ENCODE results near the gene TAF1A. TPM values are rescaled to one million over a fixed set of nuclear protein-coding genes. Genes with fewer than 3 reads are reported as not detected.

The TAF1A gene
- total and polyA plus RNA-seq, 10 donors = 4.0 to 14.9 (median 10.8) TPM

DNA sequence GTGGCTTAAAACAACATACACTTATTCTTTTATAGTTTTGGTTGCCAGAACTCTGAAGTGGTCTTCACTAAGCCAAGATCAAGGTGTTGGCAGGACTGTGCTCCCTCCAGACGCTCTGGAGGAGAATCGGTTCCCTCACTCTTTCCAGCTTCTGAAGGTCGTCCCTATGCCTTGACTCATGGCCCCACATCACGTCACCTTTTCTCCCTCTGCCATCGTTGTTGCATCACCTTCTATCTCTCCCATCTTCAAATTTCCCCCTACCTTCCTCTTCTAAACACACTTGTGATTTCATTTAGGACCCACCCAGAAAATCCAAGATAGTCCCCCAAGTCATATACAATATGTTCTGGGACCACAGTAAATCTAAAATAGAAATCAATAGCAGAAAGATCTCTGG lies 54.3 kb downstream of the TAF1A start:
- Histone ChIP-seq H3K27ac (no peak overlapping the region), H3K4me1 (no peaks in the 10 kb centered on the region), H3K4me3 (no peak overlapping the region), H3K27me3 (replicated peaks in 1 of 7) (no peaks in the 10 kb centered on the region), H3K9me3 (no peaks in the 10 kb centered on the region), H3K36me3 (no peaks in the 10 kb centered on the region)
- no peak for DNase-seq
- 85 to 96% (median 89%) methylated on average over 5 of the region's 5 CpGs for WGBS, 5 donors
- TF ChIP-seq POLR2A (IDR thresholded peaks at IDR 0.05) (no peak), POLR2AphosphoS5 (IDR thresholded peaks at IDR 0.05) (no peak)
- TF ChIP-seq, protein P1, sequence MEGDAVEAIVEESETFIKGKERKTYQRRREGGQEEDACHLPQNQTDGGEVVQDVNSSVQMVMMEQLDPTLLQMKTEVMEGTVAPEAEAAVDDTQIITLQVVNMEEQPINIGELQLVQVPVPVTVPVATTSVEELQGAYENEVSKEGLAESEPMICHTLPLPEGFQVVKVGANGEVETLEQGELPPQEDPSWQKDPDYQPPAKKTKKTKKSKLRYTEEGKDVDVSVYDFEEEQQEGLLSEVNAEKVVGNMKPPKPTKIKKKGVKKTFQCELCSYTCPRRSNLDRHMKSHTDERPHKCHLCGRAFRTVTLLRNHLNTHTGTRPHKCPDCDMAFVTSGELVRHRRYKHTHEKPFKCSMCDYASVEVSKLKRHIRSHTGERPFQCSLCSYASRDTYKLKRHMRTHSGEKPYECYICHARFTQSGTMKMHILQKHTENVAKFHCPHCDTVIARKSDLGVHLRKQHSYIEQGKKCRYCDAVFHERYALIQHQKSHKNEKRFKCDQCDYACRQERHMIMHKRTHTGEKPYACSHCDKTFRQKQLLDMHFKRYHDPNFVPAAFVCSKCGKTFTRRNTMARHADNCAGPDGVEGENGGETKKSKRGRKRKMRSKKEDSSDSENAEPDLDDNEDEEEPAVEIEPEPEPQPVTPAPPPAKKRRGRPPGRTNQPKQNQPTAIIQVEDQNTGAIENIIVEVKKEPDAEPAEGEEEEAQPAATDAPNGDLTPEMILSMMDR (IDR thresholded peaks at IDR 0.05 in 8 of 11, conservative IDR thresholded peaks at IDR 0.05 in 3 of 11) = no peak
- intact Hi-C loops (cut with DNase I; ENCODE audit: low total_unique reads) = no loop called here

DNA sequence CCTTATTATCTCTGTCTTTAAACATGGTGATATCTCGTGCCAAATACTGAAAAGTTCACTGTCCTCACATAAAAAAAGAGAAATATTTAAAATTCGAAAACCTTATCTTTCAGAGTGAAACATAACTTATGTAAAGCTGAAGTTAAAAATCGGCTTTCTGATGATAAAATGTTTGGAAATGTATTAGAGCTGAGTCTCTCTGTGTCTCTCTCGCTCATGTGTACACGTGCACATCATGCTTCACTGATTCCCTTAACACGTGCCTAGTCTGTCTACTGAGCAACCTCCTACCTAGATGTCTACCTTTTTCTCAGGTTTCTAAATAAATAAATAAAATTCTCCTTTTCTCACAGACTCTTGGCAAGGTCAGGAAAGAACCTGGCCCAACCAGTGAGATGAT lies 58.9 kb downstream of the TAF1A start:
- no peaks in the 10 kb centered on the region for H3K27me3 ChIP-seq (replicated peaks in 1 of 7)
- no peaks in the 10 kb centered on the region for H3K4me1 ChIP-seq
- TF ChIP-seq, protein P1 (IDR thresholded peaks at IDR 0.05 in 8 of 11, conservative IDR thresholded peaks at IDR 0.05 in 3 of 11) = no peak
- no peak for TF ChIP-seq POLR2A (IDR thresholded peaks at IDR 0.05)
- TF ChIP-seq POLR2AphosphoS5 (IDR thresholded peaks at IDR 0.05) = no peak
- no peak for DNase-seq
- H3K9me3 ChIP-seq = no peaks in the 10 kb centered on the region
- WGBS, 5 donors = 70 to 92% (median 77%) methylated on average over 6 of the region's 6 CpGs
- H3K36me3 ChIP-seq = no peaks in the 10 kb centered on the region
- H3K27ac ChIP-seq = no peak overlapping the region
- no peak overlapping the region for H3K4me3 ChIP-seq
- intact Hi-C loops (cut with DNase I; ENCODE audit: low total_unique reads) = no loop called here

DNA sequence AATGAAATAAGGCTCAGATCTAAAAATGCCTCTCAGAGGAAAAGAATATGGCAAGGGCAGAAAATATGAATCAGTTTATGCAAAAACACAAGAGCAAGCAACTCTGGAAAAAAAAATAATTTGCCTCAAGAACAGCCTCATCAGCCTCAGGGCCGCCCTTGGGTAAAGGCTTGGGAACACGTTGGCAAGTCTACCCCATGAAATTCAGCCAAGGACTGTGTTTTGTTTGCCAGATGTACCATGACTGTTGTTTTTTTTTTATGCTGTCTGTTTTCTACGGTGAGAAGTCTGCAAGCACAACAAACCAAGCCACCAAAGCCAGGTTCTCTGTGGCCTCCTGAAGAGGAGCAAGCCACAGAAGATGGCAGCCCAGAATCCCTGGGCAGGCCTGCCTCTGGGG lies 59.8 kb downstream of the TAF1A start:
- no peak for DNase-seq
- intact Hi-C loops (cut with DNase I; ENCODE audit: low total_unique reads) = no loop called here
- H3K27me3 ChIP-seq (replicated peaks in 1 of 7) = peaks cover 0 to 5% (median 0%) of the 10 kb centered on the region in 7 donors
- TF ChIP-seq, protein P1 (IDR thresholded peaks at IDR 0.05 in 8 of 11, conservative IDR thresholded peaks at IDR 0.05 in 3 of 11) = no peak
- TF ChIP-seq POLR2AphosphoS5 (IDR thresholded peaks at IDR 0.05) = no peak
- no peak for TF ChIP-seq POLR2A (IDR thresholded peaks at IDR 0.05)
- H3K27ac ChIP-seq = no peak overlapping the region
- H3K4me1 ChIP-seq = no peaks in the 10 kb centered on the region
- H3K36me3 ChIP-seq = no peaks in the 10 kb centered on the region
- H3K9me3 ChIP-seq = no peaks in the 10 kb centered on the region
- no peak overlapping the region for H3K4me3 ChIP-seq
- WGBS, 5 donors = 63 to 79% (median 74%) methylated on average over 3 of the region's 3 CpGs

DNA sequence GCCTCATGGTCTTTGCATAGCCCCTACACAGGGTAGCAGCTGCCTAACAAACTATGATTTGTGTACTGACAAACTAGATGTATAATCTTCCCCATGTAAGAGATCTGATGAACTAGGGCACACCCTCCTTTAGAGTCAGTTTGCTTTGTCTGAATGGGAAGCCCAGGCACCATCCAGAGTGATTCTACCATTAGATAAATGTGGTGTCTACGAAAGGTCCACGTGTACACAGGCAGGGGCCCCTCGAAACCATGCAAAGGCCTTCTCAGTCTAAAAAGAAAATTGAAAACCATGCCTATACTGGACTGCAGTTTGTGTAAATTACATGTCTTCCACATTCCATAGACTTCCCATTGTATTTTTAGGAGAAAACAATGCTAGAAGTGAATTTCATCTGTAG lies 60.6 kb downstream of the TAF1A start:
- no peak overlapping the region for H3K27ac ChIP-seq
- 88 to 96% (median 90%) methylated on average over 3 of the region's 3 CpGs for WGBS, 5 donors

More for the DNA sequence above, 60.6 kb downstream of the TAF1A start:
- intact Hi-C loops (cut with DNase I; ENCODE audit: low total_unique reads) = no loop called here
- no peak for DNase-seq
- no peaks in the 10 kb centered on the region for H3K9me3 ChIP-seq
- no peaks in the 10 kb centered on the region for H3K4me1 ChIP-seq
- TF ChIP-seq, protein P1 (IDR thresholded peaks at IDR 0.05 in 8 of 11, conservative IDR thresholded peaks at IDR 0.05 in 3 of 11) = no peak
- no peak for TF ChIP-seq POLR2AphosphoS5 (IDR thresholded peaks at IDR 0.05)
- no peak for TF ChIP-seq POLR2A (IDR thresholded peaks at IDR 0.05)
- no peak overlapping the region for H3K4me3 ChIP-seq
- no peaks in the 10 kb centered on the region for H3K36me3 ChIP-seq
- peaks cover 0 to 5% (median 0%) of the 10 kb centered on the region in 7 donors for H3K27me3 ChIP-seq (replicated peaks in 1 of 7)
